ENCODE results near the gene MRGPRF.

DNA sequence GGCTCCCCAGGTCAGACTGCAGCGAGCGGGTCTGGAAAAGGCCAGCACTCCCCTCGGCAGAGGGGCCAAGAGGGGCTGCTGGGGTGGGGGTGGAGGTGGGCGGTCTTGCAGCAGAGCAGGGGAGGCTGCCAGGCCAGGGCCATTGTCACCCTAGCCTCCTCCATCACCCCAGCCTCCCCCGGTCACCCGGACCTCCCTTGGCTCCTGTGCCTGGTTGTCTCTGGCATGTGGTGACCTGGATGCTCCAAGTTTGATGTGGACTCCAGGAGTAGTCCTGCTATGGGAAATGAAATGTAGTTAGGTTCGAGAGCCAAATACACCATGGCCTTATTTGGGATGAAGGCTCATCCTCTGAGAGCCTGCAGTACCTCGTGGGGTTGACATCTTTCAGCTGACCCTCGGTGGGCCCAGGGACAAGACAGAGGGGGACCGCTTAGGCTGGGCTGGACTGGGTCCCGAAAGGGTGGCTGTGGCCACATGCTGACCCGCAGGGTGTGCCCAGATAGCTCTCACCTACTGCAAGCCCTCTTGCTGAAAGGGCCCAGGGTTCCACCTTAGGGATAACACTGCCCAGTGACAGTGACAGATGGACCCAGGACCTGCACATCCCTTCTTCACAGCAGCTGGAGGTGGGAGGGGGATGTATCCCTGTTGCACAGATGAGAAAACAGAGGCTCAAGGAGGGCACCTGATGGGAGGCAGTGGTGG lies 56.3 kb downstream of the MRGPRF start:
- TF ChIP-seq, protein P1, sequence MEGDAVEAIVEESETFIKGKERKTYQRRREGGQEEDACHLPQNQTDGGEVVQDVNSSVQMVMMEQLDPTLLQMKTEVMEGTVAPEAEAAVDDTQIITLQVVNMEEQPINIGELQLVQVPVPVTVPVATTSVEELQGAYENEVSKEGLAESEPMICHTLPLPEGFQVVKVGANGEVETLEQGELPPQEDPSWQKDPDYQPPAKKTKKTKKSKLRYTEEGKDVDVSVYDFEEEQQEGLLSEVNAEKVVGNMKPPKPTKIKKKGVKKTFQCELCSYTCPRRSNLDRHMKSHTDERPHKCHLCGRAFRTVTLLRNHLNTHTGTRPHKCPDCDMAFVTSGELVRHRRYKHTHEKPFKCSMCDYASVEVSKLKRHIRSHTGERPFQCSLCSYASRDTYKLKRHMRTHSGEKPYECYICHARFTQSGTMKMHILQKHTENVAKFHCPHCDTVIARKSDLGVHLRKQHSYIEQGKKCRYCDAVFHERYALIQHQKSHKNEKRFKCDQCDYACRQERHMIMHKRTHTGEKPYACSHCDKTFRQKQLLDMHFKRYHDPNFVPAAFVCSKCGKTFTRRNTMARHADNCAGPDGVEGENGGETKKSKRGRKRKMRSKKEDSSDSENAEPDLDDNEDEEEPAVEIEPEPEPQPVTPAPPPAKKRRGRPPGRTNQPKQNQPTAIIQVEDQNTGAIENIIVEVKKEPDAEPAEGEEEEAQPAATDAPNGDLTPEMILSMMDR (IDR thresholded peaks at IDR 0.05 in 4 of 5, conservative IDR thresholded peaks at IDR 0.05 in 1 of 5): no peak
- TF ChIP-seq POLR2A (IDR thresholded peaks at IDR 0.05): no peak

Data from gastrocnemius medialis (tissue), 4 donors.